ENCODE measurements around the gene ZNF385C.

- TF ChIP-seq EZH2 (IDR thresholded peaks at IDR 0.05; ENCODE audit: insufficient read depth, poor library complexity, severe bottlenecking) (no peak), EZH2phosphoT487 (IDR thresholded peaks at IDR 0.05; ENCODE audit: insufficient read depth, low read depth) (no peak)
These were observed 71.2 kb downstream of the ZNF385C start for GRCh38 chr17:42026857-42027589.
